ENCODE data around the gene EML4.
"Not testable (repeated sequence)": the region's sequence is repeated elsewhere in the genome, so short reads cannot be mapped to it uniquely, and the experiment has no call there.

Gene EML4

DNA sequence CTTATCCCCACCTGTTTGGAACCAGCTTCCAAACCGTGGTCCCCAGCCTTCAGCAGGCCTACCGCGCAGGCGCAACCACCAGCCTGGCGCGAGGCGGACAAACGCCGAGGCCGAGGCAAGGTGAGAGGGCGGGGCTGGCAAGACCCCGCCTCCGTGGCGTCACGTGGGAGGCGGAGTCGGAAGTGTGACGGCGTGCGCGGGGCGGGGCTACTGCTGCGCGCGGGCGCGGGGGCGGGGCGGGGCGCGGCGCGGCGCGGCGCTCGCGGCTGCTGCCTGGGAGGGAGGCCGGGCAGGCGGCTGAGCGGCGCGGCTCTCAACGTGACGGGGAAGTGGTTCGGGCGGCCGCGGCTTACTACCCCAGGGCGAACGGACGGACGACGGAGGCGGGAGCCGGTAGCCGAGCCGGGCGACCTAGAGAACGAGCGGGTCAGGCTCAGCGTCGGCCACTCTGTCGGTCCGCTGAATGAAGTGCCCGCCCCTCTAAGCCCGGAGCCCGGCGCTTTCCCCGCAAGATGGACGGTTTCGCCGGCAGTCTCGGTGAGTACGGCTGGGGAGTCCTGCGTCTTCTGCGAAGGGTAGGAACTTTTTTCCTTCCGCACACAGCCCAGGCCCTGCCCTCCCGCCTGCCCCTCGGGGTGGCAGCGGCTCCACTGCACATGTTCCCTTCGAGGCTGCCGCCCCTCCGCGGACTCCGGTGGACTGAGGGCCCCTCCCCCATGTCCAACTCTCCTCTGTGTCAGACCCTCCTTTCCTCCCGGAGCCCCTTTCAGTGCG, at the start of gene EML4:
EML4 (plus strand) TSS at position 254 of the 774 bp plus-strand sequence; CDS start at position 513, 259 bp downstream.
- peak; percentile 82 to 83 for DNase-seq

DNA sequence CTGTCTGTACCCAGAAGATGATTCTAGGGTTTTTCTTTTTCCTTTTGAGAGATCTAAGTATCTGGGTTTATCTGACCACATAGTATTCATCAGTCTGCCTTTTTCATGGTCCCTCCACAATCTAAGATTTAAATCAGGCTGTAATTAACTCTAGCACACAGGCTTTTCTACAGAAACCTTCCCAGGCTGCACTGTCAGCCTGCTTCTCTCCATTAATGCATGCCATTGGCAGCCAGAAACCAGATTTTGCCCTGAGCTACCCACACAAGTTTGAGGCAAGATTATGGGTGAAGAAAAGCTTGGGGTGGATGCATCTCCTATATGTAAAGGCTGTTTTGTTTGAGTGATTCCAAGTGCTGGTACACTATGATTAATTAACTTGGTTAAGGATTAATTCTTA, 45.7 kb upstream of the EML4 start:
- no peak for DNase-seq

- no peak for DNase-seq
These were observed 45.0 kb upstream of the EML4 start for GRCh38 chr2:42124011-42124785.

DNA sequence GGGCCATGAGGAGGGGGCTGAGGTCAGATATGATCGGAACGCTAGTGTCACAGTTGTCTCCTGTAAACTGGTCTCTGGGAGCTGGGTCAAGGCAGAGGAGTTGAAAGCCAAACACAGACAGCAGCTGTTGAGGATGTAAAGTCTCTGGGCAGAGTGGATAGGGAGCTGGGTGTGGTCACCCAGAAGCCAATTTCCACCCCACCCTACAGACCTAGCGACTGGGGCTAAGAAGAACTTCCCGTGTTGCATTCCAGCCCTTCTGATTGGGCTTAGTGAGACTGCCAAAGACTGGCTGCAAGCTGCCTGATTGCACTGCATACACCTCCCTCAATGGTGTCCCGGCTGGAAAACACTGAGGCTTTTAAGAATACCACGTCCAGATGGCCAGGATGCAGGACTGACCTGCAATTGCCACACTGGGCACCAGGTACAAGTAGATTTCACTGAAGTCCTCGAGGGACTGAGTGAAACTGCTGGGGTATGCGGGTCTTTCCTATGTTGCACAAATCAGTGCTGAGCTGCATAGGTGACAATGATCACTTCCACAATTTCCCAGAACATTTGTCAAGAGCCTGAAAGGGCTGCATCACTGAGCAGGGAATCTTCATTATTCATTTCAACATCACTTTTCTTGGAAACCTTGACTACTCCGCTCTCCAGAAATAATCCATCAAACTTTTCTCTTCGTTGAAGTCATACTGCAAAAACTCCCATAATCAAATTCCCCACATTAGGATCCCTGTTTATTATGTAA, 43.1 kb upstream of the EML4 start:
- no peak for DNase-seq

DNA sequence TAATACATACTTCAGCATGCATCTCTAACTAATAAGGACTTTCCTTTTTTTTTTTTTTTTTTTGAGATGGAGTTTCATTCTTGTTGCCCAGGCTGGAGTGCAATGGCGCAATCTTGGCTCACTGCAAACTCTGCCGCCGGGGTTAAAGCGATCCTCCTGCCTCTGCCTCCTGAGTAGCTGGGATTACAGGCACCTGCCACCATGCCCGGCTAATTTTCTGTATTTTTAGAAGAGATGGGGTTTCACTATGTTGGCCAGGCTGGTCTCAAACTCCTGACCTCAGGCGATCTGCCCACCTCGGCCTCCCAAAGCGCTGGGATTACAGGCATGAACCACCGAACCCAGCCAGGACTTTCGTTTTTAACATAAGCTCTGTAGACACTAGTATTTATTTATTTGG, 42.3 kb upstream of the EML4 start:
- not testable (repeated sequence) for DNase-seq

- DNase-seq: peak in 1 of 2 experiments; percentile 12
These were observed 41.4 kb upstream of the EML4 start for GRCh38 chr2:42127425-42128424.

GRCh38 chr2:42128721-42129486, 40.2 kb upstream of the EML4 start:
- no peak for DNase-seq

DNA sequence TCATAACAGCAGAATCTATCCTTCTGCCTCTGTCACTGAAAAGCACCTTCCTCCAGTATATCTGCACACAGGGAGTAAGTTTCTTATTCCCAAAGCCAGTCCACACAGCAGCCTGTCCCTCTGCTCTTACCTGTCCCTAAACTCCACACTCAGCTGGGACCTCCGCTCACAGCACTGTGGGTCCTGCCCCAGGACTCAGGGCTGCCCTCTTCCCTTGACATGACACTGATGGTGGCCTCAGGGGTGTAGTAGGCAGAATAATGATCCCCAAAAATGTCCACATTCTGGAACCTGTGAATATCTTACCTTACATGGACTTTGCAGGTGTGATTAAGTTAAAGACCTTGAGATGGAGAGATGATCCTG, 39.7 kb upstream of the EML4 start:
- no peak for DNase-seq

DNA sequence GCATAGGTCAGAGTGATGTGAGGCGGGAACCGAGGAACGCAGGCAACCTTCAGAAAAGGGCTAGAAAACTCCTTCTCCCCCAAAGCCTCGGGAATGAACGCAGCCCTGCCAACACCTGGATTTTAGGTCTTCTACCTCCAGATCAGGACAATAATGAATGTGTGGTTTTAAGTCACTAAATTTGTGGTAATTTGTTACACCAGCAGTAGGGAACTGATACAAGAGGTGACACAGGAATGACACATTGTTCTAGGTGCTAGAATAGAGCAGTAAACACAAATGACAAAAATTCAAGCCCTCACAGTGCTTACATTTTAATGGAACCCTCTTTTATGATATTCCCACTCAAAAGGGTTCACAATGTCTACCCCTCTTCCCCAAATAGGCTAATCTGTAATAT, 39.2 kb upstream of the EML4 start:
- no peak for DNase-seq

DNA sequence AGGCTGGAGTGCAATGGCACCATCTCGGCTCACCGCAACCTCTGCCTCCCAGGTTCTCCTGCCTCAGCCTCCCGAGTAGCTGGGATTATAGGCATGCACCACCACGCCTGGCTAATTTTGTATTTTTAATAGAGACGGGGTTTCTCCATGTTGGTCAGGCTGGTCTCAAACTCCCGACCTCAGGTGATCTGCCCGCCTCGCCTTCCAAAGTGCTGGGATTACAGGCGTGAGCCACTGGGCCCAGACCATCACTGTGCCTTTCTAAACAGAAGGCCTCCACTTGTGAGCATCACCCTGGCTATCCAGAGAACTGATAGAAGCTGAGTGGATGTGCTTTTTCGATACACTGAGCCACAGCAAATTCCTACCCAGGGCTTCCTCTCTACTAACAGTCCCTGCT, 38.3 kb upstream of the EML4 start:
- not testable (repeated sequence) for DNase-seq

DNA sequence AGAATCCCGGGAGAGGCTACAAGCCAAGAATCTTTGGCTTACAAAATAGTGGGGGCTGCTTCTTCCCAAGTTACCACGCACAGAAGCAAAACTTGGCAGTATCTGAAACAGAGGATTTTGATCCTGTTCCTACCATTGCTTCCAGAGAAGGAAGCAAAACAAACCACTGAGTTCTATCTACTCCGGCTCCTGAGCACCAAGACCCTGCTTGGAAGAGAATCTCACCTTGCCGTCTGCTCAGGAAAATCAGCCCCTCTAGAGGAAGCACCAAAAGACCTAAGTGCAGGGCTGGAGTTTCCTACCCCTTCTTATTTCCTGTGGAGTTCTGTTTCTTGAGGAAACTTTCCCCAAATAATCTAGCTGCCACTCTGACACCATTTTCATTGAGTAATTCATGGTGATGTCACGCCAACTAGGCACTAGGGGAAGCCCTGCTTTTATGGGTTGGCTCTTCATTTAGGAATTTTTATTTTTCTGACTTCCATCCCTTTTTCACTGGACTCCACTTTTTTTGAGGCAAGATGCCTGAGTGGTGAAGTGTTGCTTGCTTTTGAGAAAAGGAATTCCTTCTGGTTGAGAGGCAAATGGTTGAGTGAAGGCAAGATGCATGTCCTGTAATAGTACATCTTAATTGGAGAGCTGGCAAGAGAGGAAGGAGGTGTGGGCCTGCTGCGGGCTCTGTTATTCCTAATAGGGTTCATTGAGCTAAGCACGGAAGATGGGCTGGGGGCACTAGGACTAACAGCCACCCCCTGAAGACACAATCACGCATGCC, 36.8 kb upstream of the EML4 start:
- no peak for DNase-seq

DNA sequence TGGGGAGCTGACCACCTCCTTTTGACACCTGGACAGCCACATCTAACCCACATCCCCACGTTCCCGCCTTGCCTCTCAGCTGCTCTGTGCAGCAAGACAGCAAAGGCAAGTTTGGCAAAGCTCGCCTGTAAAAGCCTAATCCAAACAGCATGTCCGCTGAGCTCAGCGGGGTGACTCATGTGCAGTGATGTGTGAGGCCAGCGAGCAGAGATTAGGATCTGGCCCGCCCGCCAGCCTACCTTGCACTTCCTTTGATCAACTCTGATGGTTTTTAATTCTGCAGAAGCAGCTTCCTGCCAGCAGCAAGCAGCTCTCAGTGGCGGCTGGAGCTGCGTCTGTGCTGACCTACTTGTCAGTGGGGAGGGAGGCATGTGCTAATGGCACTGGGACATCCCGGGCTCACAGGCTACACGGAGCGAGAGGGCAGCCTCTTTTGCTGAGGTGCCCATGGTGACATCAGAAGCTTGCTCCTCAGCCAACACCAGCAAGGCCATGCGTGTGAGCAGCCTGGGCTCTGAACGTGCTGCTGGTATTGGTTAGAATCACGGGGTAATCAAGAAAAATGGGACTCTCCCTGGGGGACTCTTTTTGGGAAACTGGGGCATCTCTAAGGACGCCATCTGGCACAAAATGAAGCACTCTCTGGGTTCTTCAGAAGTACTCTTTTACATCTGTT, 36.0 kb upstream of the EML4 start:
- DNase-seq: peak; percentile 87 to 88

DNA sequence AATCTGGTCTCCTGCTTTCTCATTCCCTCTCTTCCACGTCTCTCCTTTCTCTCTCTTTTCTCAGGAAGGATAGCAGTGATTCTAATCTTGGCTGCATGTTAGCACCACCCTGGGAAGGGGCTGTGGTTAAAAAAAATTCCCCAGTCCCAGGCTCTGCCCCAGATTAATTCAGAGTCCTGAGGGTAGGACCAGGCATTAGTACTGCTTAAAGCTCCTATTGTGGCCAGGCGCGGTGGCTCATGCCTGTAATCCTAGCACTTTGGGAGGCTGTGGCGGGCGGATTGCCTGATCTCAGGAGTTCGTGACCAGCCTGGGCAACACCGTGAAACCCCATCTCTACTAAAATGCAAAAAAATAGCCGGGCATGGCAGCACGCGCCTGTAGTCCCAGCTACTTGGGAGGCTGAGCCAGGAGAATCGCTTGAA, 35.4 kb upstream of the EML4 start:
- no peak for DNase-seq

DNA sequence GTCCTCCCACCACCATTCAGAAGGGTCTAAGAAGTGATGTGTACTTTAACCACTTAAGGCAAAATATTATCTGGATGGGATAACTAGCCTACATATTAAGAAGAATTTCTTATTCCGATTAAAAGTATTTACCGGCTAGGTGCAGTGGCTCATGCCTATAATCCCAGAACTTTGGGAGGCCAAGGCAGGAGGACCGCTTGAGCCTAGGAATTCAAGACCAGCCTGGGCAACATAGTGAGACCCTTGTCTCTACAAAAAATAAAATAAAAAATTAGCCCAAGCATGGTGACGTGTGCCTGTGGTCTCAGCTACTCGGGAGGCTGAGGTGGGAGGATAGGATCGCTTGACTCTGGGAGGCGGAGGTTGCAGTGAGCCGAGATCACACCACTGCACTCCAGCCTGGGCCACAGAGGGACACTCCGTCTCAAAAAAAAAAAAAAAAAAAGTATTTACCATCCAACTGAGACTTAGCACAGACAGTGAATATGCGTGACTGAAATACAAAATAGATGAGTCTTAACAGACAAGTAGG, 34.7 kb upstream of the EML4 start:
- DNase-seq: not testable (repeated sequence)

- no peak for DNase-seq
These were observed 33.5 kb upstream of the EML4 start for GRCh38 chr2:42135381-42136312.

DNA sequence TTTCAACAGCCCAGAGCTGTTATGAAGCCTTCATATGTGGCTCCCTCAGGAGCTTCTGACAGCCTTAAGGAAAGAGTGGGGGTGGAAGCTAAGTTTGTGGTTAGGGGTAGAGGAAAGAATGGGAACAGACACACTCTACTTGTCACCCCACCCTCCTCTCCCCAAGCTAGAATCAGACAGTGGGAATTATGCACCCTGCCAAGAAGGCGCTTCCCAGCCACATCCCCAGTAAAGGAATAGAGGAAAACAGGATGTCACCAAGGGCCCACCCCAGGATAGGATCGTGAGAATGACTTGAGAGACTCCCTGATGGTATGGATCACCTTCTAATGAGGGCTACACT, 32.4 kb upstream of the EML4 start:
- DNase-seq: no peak

DNA sequence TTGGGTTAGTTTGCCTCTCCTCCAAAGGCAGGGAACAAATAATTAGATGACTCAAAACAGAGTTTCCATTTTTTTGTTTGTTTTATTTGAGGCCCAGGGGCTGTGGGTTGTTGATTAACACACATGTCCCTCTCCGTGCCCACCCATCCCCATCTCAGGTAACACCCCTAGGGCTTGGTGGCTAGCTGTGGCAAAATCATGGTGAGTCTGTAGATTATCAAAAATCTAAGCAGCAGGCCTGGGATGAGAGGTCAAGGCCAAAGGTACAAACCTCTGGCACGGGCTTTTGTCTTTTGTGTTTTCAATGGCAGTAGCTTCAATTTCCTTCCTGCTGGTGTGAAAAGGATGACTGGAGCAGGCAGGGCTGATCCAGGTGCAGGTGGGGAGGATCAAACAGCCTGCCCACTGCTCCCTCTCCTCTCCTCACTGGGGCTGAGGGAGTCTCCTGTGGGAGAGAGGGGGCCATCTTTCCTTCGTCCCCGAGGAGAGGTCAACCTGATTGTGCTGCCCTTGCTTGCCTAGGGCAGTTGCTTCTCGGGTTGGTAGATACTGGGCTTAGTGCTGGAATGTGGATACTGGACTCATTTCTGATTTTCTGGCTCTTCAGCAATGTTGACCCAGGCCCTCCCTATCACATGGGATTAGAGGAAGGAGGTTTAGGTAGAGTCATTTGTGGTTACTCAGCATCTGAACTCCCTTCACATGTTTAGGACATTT, 31.9 kb upstream of the EML4 start:
- no peak for DNase-seq
